ENCODE measurements around the gene CNN3.

Gene CNN3

DNA sequence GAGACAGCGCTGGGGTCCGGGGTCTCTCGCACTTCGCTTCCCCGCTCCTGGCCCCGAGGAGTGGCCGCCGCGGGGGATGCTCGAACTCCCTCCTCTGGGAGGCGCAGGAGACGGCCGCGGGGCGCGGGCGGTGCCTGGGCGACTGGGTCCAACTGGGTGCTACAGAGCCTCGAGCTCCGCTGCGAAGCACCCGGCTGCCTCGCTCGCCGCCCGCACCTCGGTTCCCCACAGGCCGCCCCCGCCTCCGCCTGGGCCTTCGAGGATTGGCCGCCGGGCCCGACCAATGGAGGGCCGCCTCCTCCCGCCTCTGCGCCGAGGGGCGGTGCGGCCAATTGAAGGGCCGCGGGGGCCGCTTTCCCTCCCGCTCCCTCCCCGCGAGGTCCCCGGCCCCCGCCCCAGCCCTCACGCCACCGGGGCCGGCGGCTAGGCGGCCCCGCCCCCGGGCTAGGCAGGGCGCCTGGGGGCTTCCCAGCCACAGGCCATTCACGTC is at the start of gene CNN3:
CNN3 (minus strand) TSS at position 196 of the 490 bp plus-strand sequence. CDS start 216 bp downstream, outside the sequence.
- peak within 1 kb of the TSS; percentile 82 for H3K4me3 ChIP-seq (ENCODE audit: low read depth, low read length)
- H3K9me3 ChIP-seq (ENCODE audit: control insufficient read depth, insufficient read depth, low read depth, low read length): no peaks in the 10 kb centered on the region
- H3K4me1 ChIP-seq (ENCODE audit: control insufficient read depth, insufficient read depth, low read length): peaks cover 27% of the 10 kb centered on the region
- CTCF ChIA-PET: interaction anchor here (0.8 to 2.2 kb wide), 5 partner anchors 34 to 116 kb away, joined by 3 to 15 read pairs (median 4); no protein-coding TSS in a partner anchor
- POLR2A ChIA-PET: interaction anchor here (0.5 to 1.3 kb wide), 7 partner anchors 8 to 643 kb away, joined by 3 to 5 read pairs (median 4); partner anchors contain the start of gene RWDD3
- H3K27ac ChIP-seq (ENCODE audit: extremely low read depth, low read depth, low read length): peak within 1 kb of the TSS; percentile 97
- H3K36me3 ChIP-seq (ENCODE audit: control insufficient read depth in 2 of 2, insufficient read depth in 1 of 2, low read length in 2 of 2): no peaks in the 10 kb centered on the region
- TF ChIP-seq ZSCAN18 (tag by site-specific recombination; IDR thresholded peaks at IDR 0.05) (no peak), ZNF626 (tag by site-specific recombination; IDR thresholded peaks at IDR 0.05) (no peak), ZNF837 (tag by site-specific recombination; IDR thresholded peaks at IDR 0.05) (no peak; the same call in 1 of the 2 replicates), ZBTB48 (tag by site-specific recombination; IDR thresholded peaks at IDR 0.05) (no peak), ZNF211 (tag by site-specific recombination; IDR thresholded peaks at IDR 0.05; ENCODE audit: low read depth) (no peak), ZNF785 (tag by site-specific recombination; IDR thresholded peaks at IDR 0.05) (no peak), YY2 (tag by site-specific recombination; IDR thresholded peaks at IDR 0.05) (no peak), ZBTB7A (tag by site-specific recombination; IDR thresholded peaks at IDR 0.05; ENCODE audit: low read depth) (no peak), ZNF670 (tag by site-specific recombination; IDR thresholded peaks at IDR 0.05; ENCODE audit: low read depth) (no peak), ZNF292 (tag by site-specific recombination; IDR thresholded peaks at IDR 0.05; ENCODE audit: borderline replicate concordance, low read depth) (no peak), ZNF175 (tag by site-specific recombination; IDR thresholded peaks at IDR 0.05) (no peak), ZNF148 (tag by site-specific recombination; IDR thresholded peaks at IDR 0.05; ENCODE audit: borderline replicate concordance) (no peak), HOXD13 (CRISPR knock-in tag; IDR thresholded peaks at IDR 0.05; ENCODE audit: borderline replicate concordance) (no peak), ZNF146 (tag by site-specific recombination; IDR thresholded peaks at IDR 0.05) (no peak), ZNF16 (tag by site-specific recombination; IDR thresholded peaks at IDR 0.05; ENCODE audit: low read depth) (no peak), SALL2 (tag by site-specific recombination; IDR thresholded peaks at IDR 0.05; ENCODE audit: borderline replicate concordance) (no peak), ZNF473 (tag by site-specific recombination; IDR thresholded peaks at IDR 0.05) (no peak), ZEB2 (tag by site-specific recombination; IDR thresholded peaks at IDR 0.05) (peak; percentile 44)
- TF ChIP-seq, protein P1, sequence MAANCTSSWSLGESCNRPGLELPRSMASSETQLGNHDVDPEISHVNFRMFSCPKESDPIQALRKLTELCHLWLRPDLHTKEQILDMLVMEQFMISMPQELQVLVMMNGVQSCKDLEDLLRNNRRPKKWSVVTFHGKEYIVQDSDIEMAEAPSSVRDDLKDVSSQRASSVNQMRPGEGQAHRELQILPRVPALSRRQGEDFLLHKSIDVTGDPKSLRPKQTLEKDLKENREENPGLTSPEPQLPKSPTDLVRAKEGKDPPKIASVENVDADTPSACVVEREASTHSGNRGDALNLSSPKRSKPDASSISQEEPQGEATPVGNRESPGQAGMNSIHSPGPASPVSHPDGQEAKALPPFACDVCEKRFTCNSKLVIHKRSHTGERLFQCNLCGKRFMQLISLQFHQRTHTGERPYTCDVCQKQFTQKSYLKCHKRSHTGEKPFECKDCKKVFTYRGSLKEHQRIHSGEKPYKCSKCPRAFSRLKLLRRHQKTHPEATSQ (tag by site-specific recombination; IDR thresholded peaks at IDR 0.05): peak; percentile 40; the same call in 1 of the 2 replicates
- TF ChIP-seq, protein P2, sequence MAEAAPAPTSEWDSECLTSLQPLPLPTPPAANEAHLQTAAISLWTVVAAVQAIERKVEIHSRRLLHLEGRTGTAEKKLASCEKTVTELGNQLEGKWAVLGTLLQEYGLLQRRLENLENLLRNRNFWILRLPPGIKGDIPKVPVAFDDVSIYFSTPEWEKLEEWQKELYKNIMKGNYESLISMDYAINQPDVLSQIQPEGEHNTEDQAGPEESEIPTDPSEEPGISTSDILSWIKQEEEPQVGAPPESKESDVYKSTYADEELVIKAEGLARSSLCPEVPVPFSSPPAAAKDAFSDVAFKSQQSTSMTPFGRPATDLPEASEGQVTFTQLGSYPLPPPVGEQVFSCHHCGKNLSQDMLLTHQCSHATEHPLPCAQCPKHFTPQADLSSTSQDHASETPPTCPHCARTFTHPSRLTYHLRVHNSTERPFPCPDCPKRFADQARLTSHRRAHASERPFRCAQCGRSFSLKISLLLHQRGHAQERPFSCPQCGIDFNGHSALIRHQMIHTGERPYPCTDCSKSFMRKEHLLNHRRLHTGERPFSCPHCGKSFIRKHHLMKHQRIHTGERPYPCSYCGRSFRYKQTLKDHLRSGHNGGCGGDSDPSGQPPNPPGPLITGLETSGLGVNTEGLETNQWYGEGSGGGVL (tag by site-specific recombination; IDR thresholded peaks at IDR 0.05): peak; percentile 92
- TF ChIP-seq, protein P3, sequence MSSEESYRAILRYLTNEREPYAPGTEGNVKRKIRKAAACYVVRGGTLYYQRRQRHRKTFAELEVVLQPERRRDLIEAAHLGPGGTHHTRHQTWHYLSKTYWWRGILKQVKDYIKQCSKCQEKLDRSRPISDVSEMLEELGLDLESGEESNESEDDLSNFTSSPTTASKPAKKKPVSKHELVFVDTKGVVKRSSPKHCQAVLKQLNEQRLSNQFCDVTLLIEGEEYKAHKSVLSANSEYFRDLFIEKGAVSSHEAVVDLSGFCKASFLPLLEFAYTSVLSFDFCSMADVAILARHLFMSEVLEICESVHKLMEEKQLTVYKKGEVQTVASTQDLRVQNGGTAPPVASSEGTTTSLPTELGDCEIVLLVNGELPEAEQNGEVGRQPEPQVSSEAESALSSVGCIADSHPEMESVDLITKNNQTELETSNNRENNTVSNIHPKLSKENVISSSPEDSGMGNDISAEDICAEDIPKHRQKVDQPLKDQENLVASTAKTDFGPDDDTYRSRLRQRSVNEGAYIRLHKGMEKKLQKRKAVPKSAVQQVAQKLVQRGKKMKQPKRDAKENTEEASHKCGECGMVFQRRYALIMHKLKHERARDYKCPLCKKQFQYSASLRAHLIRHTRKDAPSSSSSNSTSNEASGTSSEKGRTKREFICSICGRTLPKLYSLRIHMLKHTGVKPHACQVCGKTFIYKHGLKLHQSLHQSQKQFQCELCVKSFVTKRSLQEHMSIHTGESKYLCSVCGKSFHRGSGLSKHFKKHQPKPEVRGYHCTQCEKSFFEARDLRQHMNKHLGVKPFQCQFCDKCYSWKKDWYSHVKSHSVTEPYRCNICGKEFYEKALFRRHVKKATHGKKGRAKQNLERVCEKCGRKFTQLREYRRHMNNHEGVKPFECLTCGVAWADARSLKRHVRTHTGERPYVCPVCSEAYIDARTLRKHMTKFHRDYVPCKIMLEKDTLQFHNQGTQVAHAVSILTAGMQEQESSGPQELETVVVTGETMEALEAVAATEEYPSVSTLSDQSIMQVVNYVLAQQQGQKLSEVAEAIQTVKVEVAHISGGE (tag by site-specific recombination; conservative IDR thresholded peaks at IDR 0.05; ENCODE audit: low read depth): peak; percentile 51
- TF ChIP-seq, protein P4, sequence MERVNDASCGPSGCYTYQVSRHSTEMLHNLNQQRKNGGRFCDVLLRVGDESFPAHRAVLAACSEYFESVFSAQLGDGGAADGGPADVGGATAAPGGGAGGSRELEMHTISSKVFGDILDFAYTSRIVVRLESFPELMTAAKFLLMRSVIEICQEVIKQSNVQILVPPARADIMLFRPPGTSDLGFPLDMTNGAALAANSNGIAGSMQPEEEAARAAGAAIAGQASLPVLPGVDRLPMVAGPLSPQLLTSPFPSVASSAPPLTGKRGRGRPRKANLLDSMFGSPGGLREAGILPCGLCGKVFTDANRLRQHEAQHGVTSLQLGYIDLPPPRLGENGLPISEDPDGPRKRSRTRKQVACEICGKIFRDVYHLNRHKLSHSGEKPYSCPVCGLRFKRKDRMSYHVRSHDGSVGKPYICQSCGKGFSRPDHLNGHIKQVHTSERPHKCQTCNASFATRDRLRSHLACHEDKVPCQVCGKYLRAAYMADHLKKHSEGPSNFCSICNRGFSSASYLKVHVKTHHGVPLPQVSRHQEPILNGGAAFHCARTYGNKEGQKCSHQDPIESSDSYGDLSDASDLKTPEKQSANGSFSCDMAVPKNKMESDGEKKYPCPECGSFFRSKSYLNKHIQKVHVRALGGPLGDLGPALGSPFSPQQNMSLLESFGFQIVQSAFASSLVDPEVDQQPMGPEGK (tag by site-specific recombination; IDR thresholded peaks at IDR 0.05): peak; percentile 88
- TF ChIP-seq, protein P5, sequence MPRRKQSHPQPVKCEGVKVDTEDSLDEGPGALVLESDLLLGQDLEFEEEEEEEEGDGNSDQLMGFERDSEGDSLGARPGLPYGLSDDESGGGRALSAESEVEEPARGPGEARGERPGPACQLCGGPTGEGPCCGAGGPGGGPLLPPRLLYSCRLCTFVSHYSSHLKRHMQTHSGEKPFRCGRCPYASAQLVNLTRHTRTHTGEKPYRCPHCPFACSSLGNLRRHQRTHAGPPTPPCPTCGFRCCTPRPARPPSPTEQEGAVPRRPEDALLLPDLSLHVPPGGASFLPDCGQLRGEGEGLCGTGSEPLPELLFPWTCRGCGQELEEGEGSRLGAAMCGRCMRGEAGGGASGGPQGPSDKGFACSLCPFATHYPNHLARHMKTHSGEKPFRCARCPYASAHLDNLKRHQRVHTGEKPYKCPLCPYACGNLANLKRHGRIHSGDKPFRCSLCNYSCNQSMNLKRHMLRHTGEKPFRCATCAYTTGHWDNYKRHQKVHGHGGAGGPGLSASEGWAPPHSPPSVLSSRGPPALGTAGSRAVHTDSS (tag by site-specific recombination; IDR thresholded peaks at IDR 0.05): no peak

Data from HEK293 (cell line).